NCI-H1105 (cell line): ENCODE measurements around the gene KIF1A.
"Not testable (repeated sequence)": the region's sequence is repeated elsewhere in the genome, so short reads cannot be mapped to it uniquely, and the experiment has no call there.

Experiments used
- DNase-seq: peaks from one replicate; lab custom pipeline; 2025; lab: John Stamatoyannopoulos, UW

Gene KIF1A

DNA sequence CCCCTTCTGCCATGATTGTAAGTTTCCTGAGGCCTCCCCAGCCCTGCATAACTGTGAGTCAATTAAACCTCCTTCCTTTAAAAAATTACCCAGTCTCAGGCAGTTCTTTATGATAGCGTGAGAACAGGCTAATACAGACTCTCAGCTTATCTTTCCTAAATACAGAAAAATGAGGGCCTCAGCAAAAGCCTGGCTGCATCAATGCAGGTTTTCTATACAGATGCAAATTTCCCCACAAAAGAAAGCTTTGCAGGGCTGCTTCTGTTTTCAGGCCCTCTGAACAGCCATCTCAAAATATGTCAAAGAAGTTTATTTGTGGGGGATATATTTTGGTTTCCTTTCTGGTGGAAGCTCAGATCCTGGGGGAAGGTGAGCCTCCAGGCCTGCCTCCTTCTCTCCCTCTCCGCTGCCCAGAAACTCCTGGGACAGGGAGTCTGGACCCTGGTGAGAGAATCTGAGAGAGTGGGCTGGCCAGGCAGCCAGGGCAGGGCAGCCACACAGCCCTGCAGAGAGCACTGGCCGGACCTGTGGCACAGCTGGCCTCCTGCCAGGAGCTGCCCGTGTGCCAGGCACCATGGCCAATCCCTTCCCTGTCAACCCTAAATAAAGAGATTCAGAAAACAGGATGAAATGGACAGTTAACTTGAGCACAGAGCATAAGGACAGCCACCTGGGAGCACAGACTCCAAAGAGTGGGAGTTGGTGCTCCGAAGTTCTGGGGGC, 27.0 kb upstream of the KIF1A start:
- DNase-seq: no peak

DNA sequence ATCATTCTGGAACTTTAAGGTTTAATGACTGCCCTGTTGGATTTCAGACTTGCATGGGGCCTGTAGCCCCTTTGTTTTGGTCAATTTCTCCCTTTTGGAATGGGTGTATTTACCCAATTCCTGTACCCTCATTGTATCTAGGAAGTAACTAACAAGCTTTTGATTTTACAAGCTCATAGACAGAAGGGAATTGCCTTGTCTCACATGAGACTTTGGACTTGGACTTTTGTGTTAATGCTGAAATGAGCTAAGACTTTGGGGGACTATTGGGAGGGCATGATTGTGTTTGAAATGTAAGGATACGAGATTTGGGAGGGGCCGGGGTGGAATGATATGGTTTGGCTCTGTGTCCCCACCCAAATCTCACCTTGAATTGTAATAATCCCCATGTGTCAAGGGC, 26.3 kb upstream of the KIF1A start:
- DNase-seq: not testable (repeated sequence)

DNA sequence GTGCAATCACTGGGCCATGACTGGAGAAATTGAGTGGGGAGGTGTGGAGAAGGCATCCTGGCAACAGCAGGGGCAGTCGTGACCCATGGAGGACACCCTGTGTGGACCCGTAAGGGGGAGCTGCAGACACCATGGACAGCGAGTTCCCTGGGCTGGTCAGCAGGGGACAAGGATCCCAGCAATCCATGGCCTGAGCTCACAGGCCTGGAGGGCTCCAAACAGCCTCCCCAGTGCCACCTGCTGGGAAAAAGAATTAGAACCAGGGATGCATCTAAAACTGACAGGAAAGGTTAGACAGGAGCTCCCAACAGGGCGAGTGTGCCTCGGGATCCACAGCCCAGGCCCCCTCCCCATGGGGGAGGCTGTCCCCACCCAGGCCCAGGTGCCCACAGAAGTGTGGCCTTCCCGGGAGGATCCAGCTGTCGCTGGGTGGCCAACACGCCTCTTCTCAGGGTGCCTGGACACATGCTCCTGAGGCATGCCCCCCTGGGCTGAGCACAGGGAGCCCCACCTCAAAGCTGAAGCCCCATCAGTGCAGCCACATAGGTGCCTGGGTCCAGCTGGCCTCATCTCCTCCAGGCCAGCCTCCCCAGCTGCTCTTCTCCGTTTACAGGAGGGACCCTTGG, 20.5 kb upstream of the KIF1A start:
- peak; percentile 25 for DNase-seq

DNA sequence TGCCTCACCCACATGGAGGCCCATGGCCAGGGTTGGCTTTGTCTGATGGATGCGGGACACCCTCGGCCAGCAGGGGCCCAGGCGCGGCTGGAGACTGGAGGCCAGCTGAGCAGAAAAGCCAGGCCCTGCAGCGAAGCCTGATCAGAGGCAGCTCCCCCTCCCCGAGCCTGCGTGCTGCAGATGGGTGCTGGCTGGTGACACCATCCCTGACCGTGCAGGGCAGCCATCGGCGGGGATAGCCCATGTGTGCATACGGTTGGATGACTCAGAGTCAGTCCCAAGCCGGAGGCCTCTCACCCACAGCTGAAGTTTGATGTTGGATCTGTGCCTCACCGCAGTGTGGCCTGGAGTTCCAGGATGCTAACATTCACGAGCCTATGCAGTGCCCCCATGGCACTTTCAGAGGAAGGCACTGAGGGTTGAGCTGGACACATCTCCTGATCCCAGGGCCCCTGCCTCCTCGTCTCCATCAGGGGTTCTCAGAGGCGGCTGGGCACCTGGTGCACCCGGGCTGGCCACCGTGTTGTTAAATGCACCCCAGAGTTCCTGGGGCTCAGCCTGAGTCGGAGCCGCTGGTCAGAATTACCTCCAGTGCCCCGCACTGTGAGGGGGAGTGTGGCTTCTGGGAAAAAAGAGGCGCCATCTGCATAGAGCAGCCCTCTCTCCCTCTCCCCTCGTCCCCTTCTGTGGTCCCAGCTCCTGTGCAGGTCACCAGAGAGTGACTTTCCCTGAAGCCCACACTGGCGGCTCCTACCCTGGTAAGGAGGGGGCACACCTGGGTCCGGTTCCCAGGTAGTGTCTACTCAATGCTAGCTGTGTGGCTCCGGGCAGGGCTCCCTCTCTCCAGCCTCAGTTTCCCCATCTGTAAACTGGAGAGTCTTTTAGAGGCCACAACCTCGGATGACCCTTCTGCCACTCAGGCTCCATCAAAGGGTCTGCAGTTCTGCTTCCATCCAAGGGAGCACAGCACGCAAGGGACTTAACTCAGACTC, 19.4 kb upstream of the KIF1A start:
- no peak for DNase-seq

DNA sequence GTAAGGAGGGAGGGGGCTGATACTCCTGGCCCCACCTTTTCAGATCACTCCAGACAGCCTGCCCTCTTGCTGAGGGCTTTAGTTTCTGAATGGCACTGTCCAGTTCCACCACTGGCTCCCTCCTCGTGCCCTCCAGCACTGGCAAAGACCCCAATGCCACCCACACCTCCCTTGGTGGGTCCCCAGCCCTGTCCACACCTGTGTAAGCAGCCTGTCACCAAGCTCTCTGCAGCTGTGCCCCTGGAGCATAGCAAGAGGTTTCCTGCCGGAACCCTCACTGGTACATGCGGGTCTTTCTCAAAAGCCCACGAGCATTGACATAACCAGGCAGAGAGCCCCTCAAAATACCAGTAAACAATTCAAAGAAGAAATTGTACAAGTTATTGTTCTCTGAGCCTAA, 17.6 kb upstream of the KIF1A start:
- no peak for DNase-seq

DNA sequence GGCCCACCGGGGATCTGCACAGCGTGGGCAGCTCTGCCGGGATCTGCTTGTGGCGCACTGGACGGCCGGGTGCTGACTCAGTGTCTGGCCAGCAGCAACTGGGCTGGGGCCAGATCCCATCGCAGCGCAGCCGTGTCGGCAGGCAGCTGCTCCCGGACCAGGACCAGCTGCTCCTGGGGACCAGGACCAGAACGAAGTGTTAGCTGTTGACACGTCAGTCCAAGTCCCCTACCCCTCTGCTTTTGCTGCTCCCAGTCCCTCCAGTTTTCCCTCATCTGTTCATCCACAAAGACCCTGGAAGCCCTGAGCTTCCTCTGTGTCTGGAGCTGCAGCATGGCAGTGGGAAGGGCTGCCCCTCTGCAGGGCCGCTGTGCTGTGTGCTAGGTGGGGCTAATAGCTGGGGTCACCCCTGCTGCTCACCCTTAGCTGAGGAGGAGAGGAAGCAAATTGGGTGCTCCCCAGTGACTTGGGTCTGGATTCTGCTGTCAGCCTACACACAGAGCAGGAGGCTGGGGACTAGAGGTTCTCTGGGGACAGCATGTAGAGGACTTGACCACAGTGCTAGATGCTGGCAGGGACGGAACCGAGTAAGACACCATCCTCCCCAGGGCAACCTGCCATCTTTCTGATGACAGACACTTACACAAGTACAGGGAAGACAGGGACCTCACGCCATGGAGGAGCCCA, 16.9 kb upstream of the KIF1A start:
- no peak for DNase-seq

DNA sequence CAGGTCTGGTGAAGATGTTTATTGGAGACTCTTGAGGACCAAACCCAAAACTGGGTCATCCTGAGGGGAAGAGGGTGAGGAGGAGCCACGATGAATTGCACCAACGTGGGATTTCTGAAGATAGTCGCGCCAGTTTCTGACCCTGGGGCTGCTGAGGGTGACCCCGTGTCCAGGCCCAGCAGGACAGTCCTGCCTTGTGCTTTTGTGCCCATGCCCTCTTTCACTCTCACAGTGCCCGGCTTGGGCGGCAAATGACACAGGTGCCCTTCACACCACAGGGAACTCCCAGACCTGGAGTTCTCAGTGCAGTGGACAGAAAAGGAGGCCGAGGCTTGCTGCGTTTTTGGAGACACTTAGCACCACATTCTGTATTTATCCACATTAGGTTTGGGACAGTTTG, 15.5 kb upstream of the KIF1A start:
- DNase-seq: no peak

DNA sequence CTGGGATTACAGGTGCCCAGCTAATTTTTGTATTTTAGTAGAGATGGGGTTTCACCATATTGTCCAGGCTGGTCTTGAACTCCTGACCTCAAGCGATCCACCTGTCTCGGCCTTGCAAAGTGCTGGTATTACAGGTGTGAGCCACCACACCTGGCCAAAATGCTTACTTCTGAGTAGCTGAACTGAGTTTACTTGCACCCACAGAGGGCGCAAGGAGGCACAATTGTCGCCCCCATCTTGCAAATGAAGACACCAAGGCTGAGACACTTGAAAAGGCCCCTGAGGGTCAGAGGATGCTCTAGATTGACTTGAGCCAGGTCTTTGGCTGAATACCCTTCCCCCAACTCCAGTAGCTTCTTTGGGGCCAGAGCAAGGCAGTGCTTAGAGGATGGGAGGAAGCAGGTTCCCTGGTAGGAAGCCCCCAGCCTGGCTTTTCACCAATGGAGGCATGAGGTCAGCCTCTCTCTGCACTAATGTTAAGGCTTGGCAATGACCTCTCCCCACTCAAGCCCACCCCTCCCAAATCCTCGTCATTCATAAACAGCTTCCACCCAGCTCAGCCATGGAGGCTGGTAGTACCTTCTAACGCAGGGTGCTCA, 14.5 kb upstream of the KIF1A start:
- DNase-seq: no peak

DNA sequence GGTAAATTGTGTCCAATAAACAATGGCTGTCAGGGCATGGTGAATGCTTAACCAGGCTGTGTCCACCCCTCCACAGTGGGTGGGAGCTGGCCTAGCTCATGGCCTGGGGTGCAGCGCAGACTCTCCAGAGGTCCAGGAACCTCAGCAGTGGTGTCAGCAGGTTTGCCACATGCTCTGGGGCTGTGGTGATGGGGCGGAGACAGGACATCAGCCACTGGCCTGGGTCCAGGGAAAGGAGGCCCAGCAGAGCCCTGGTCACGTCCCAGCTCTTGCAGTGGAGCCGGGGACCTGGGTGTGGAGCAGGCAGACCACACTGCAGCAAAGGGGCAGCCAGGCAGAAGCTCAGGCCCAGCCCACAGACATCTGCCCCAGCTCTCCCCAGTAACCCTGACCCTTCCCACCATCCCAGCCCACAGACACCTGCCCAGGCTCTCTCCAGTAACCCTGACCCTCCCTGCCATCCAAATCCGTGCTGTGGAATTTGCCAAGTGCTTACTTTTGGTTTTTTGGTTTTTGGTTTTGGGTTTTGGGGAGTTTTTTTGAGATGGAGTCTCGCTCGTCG, 13.8 kb upstream of the KIF1A start:
- DNase-seq: no peak

DNA sequence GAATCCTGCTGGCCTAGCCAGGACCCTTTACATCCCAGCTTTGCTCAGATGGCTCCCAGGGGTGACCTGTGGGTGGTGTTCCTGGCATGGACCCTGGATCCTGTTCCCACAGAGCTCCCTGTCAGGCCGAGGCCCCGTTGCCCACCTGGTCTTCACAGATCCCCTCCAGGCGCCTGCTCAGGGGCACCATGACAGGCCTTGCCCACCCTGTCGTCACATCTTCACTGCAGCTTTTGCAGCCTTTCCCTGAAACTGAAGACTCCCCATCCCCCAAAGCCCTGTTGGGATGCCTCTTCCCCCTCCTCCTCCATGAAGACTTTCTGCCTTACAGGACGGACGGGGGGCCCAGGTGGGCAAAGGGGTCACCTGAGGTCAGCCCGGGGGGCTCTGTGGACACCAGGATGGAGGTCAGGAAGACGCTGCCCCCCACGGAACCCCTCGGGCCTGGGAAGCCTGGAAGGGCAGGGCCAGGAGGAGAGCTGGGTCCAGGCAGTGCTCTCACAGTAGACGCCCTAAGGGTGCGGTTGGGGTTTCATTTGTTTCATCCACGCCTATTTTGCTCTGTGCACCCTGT, 13.0 kb upstream of the KIF1A start:
- no peak for DNase-seq

DNA sequence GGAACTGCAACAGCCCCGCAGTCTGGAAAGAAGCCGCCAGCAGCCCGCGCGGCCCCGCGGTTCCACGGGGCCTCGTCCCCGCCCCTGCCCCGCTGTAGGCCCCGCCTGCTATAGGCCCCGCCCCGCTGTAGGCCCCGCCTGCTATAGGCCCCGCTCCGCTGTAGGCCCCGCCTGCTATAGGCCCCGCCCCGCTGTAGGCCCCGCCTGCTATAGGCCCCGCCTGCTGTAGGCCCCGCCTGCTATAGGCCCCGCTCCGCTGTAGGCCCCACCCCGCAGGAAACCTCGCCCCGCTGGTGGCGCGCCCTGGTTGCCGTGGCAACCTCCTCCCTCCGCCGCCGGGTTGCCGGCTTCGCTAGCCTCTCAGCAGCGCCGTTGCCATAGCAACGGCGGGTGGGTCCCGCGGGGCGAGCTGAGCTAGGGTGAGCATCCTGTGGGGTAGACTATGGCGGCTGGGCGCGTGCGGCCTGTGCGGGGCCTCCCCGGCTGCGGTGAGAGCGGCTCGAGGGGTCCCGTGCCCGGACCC, 12.2 kb upstream of the KIF1A start:
- no peak for DNase-seq

DNA sequence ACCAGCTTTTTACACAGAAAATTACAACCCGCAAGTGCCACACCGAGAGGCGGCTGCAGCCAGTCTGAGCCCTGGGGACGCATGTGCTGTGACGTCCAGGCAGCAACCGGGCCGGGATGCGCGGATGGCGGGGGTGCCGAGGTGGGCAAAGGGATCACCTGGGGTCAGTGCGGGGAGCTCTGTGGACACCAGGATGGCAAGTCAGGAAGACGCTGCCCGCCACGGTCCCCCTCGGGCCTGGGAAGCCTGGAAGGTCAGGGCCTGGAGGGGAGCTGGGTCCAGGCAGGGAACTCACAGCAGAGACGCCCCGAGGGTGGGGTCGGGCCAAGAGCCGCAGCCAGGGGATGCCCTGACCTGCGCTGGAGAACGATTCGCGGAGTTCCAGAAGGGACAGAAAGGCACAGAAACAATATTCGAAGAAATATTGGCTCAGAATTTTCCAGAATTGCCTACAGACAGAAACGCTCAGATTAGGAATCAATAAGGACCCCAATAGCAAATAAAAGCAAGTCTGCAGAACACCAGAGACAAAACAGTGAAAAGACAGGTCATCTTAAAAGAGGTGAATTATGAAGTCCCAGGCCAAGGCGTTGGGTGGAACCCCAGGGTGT, 11.7 kb upstream of the KIF1A start:
- no peak for DNase-seq

DNA sequence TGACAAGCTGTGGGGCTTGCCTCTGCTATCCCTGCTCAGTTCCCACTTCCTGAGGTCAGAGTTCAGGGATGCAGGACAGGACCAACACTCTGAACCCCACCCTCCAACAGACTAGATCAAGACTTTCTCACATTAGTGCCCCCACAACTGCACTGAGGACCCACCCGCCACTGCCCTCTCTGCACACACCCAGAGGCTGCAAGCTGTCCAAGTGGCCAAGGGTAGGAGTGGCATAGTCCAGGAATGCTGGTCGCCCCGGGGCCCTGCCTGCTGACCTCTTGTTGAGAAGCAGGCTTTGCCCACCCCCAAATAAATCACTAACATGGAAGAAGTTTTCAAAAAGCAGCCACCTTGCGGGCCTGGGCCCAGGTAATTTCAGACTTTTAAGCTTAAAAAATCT, 5.5 kb upstream of the KIF1A start:
- no peak for DNase-seq

DNA sequence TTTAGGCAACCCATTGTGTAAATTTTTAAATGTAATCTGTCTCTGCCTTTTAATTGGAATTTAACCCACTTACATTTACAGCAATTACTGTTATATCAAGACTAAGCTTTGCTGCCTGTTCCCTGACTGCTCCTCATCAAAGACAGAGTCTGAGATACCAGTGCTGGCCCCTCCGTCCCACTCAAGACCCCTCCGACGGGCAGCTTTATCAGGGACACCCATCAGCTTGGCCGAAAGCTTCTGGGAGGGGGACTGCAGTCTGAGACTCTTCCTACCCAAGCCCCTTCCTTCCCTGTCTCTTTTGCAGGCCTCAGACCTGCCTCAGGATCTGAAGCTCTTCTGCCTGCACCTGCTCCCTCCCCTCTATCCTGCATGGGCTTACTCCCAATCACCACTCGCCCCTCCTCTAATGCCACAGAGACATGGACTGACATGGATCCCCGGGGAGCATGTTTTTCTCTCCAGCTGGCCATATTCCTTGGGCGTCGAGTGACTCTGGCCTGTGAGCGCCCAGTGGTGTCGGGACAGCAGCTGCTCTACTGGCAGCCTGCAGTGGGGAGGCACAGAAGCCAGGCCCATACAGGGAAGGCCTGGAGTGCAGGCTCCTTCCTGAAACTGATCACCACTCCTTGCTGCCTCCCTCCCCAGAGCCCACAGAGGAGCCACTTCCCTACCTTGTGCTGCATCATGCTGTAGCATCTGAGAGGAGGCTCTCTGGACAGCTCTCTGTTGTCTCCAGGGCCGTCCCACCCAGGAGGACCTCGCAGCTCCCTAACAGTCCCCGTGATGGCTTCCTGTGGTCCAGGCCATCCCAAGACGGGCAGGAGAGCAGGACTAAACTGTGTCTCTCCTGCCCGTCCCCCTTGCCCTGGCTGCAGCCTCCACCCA, 3.7 kb upstream of the KIF1A start:
- DNase-seq: no peak

DNA sequence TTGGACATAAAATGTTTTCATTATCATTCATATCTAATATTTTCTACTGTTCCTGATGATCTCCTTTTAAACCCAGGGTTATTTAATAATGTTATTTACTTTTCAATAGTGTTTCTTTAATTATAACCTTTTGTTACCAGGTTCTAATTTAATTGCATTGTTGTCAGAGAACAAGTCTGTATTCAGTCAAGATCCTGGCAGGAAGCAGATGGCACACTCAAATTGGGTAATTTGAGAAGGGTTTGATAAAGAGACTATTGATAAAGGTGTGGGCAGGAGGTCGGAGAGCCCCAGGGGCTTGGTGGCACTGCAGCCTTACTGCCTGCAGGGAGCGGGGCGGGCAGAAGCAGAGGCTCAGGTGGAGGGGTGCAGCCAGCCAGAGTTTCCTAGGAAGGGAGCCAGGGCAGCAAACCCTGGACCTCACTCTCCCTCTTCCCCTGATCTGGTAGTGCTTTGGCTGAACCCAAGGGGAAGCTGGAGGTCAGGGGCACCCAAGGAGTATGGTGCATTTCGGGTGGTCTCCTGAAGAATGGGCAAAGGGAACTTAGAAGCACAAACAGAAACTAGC, 2.3 kb upstream of the KIF1A start:
- DNase-seq: peak; percentile 51

DNA sequence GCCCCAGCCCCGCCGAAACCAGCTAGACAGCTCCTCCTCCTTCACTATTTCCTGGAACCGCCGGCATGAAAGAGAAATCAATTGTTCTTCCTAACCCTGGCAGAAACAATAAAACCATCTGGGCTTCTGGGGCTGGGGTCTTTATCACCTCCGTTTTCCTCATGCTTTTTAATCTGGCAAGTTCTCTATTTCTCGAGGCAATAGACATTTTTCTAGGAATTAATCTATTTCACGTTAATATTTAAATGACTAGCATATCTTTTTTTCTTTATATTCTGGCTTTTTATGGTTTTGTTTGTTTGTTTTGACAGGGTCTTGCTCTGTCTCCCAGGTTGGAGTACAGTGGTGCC, 1.4 kb upstream of the KIF1A start:
- no peak for DNase-seq

DNA sequence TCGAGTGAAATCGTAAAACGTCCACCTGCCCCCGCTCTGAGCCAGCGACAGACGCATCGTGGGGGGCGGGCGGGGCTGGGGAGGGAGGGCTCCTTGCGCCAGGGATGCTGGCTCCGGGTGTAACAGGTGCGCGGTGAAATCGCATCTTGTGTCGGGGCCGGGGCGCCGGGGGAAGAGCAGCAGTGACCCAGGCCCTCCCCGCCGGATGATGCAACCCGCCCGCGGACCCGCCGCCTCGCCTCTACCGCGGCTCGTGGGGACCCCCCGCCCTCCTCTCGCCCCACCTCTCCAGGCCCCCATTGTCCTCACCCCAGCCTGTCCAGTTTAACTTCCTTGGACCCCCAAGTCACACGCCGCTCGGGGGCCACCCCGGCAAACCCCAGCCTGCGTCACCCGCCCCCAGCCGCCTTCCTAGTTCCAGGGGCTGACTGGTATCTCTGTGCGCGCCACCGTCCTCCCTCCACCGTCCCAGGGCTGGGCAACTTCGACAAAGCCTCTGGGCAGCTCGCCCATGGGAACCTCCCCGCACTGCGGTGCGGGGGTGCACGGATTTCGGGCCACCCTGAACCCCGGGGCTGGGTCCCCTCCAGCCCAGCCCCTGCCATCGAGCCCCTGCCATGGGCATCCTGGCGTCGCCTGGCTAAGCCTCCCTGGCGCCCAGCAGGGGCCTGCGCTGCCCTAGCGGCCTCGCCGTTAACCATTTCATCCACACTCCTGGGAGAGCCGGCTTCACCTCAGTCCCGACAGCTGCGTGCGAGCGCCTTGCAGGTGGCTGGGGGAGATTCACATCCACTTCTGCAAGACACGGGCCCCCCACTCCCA, 799 bp upstream of the KIF1A start:
- DNase-seq: peak; percentile 68
